ENCODE measurements around the gene PABPC1L2B.
"Not testable (repeated sequence)": the region's sequence is repeated elsewhere in the genome, so short reads cannot be mapped to it uniquely, and the experiment has no call there.

PABPC1L2B gene

DNA sequence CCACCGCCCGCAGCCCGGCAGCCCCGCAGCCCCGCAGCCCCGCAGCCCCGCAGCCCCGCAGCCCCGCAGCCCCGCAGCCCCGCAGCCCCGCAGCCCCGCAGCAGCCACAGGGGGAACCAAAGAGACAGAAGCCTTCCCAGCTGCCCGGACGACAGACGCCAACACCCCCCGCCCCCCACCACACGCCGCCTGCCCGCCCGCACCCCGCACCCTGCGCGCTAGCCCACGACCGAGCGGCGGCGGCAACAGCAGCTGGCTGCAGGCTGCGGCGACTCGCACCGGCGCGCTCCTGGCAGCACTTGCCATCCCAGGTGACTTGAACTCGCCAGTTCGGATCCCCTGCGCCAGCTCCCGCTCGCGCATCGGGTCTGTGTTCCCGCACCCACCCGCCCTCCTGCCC, at the start of gene PABPC1L2B:
Gene PABPC1L2B, plus strand, starts transcription at position 207 of the 400 bp plus-strand sequence. CDS start 704 bp downstream, outside the sequence.
- DNase-seq (ENCODE audit: insufficient read length, low spot score); FAIRE-seq: not testable (repeated sequence)

DNA sequence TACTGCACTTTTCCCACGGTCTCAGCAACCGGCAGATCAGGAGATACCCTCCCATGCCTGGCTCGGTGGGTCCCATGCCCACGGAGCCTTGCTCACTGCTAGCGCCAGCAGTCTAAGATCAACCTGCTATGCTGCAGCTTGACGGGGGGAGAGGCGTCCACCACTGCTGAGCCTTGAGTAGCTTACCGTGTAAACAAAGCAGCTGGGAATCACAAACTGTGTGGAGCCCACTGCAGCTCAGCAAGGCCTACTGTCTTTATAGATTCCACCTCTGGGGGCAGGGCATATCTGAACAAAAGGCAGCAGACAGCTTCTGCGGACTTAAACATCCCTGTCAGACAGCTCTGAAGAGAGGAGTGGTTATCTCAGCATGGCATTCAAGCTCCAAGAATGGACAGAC, 42.8 kb upstream of the PABPC1L2B start:
- not testable (repeated sequence) for FAIRE-seq; DNase-seq (ENCODE audit: insufficient read length, low spot score)

DNA sequence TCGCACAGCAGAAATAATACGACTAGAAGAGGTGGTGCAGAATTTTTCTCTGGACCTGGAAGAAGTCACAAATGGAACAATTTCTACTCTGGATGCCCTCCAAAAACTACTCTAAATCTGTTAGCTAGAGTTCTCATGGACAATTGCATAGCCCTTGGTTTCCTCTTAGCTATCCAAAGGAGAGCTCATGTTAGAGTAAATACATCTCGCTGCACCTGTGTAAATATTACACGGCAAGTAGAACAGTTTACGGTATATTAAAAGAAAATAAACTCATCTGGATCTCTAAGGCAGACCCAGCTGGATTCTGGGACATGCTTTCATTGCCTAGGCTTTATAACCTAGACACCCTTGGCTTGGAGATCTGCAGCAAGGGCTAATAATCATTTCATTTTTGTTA, 30.9 kb upstream of the PABPC1L2B start:
- not testable (repeated sequence) for FAIRE-seq; DNase-seq (ENCODE audit: insufficient read length, low spot score)

- not testable (repeated sequence) for FAIRE-seq
Observed at GRCh38 chrX:72974885-72975284, 27.9 kb upstream of the PABPC1L2B start.

DNA sequence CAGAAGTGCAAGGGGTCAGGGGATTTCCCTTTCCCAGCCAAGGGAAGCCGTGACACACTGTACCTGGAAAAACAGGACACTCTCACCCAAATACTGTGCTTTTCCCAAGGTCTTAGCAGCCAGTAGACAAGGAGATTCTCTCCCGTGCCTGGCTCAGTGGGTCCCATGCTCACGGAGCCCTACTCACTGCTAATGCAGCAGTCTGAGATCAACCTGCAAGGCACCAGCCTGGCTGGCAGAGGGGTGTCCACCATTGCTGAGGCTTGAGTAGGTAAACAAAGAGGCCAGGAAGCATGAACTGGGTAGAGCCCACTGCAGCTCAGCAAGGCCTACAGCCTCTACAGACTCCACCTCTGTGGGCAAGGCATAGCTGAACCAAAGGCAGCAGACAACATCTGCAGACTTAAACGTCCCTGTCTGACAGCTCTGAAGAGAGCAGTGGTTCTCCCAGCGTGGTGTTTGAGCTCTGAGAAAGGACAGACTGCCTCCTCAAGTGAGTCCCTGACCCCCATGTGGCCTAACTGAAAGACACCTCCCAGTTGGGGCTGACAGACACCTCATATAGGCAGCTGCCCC, 21.8 kb upstream of the PABPC1L2B start:
- not testable (repeated sequence) for FAIRE-seq; DNase-seq (ENCODE audit: insufficient read length, low spot score)

More at GRCh38 chrX:72974885-72975284, 27.9 kb upstream of the PABPC1L2B start:
- not testable (repeated sequence) for DNase-seq (ENCODE audit: insufficient read length, low spot score)

DNA sequence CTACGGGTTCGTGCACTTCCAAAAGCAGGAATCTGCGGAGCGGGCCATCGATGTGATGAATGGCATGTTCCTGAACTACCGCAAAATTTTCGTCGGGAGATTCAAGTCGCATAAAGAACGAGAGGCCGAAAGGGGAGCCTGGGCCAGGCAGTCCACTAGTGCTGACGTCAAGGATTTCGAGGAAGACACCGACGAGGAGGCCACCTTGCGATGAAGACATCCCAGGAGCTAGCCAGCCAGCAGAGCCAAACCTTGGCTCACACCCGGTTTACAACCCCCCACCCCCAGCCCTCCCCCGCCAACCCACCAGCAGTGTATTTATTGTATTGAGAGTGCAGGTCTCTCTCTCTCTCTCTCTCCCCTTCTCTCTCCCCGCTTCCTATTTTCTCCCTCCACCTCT, 1.3 kb downstream of the PABPC1L2B start:
- not testable (repeated sequence) for FAIRE-seq; DNase-seq (ENCODE audit: insufficient read length, low spot score)

- DNase-seq (ENCODE audit: insufficient read length, low spot score), result no peak
- FAIRE-seq, result no peak
Observed at GRCh38 chrX:73021361-73022092, 18.8 kb downstream of the PABPC1L2B start.

GRCh38 chrX:73022093-73022445, 19.3 kb downstream of the PABPC1L2B start:
- not testable (repeated sequence) for FAIRE-seq; DNase-seq (ENCODE audit: insufficient read length, low spot score)

- FAIRE-seq (no peak), DNase-seq (ENCODE audit: insufficient read length, low spot score) (no peak)
Observed at GRCh38 chrX:73028876-73029275, 26.1 kb downstream of the PABPC1L2B start.
